Cardiac muscle cell (in vitro differentiated cells and primary cell): ENCODE measurements around the gene ITPRIPL2. TPM values are rescaled to one million over a fixed set of nuclear protein-coding genes. Genes with fewer than 3 reads are reported as not detected.

Experiments used
- DNase-seq, 2 donors: peaks; one replicate each; pipeline versions ENCODE4 v3.0.0 to v3.0.0-alpha.2; 2010 to 2017; ENCODE audit warnings: low read depth in 1 of 2, low spot score in 1 of 2
- H3K27ac ChIP-seq: fragments of 200-600 bp; sonication (generic); 2 replicates; pipeline ENCODE4 v1.5.1; 2016
- H3K27me3 ChIP-seq: fragments of 200-600 bp; sonication (generic); 2 replicates; pipeline ENCODE4 v1.6.0; 2016; ENCODE audit warnings: control low read depth
- H3K36me3 ChIP-seq: fragments of 200-600 bp; sonication (generic); 2 replicates; pipeline ENCODE4 v1.5.1; 2016; ENCODE audit warnings: control low read depth
- H3K4me1 ChIP-seq: fragments of 200-600 bp; sonication (generic); 2 replicates; pipeline ENCODE4 v1.8.1; 2017; ENCODE audit warnings: low read depth, mild to moderate bottlenecking, mixed run types
- H3K4me3 ChIP-seq: fragments of 200-600 bp; sonication (generic); 2 replicates; pipeline ENCODE4 v1.5.1; 2016; ENCODE audit warnings: mild to moderate bottlenecking
- H3K9me3 ChIP-seq: fragments of 200-600 bp; sonication (generic); 2 replicates; pipeline ENCODE4 v1.5.1; 2017; ENCODE audit warnings: low read depth, mild to moderate bottlenecking, control low read depth
- CTCF ChIP-seq: IDR thresholded peaks from 2 replicates; pipeline ENCODE4 v1.5.1; 2012; ENCODE audit warnings: low read depth, mild to moderate bottlenecking, low read length
- polyA plus RNA-seq: library from polyadenylated mRNA; unstranded; fragments of >200 nt; fragmentation: Nextera tagmentation; extraction: Ambion mirVana; gene quantifications from 2 replicates; pipeline ENCODE4 v1.2.1, GENCODE V29; 2016
- total RNA-seq: library from RNA; depleted of rRNA; stranded (reverse); fragments of >200 nt; gene quantifications from 2 replicates; pipeline ENCODE4 v1.2.3, GENCODE V29; 2016

ITPRIPL2 gene
- total and polyA plus RNA-seq, 2 experiments from 2014 or later: 2.8 to 9.7 TPM

GRCh38 chr16:19094542-19095365 is 19.0 kb upstream of the ITPRIPL2 start:
- DNase-seq: no peak
- no peak overlapping the region for H3K4me3 ChIP-seq
- peak; percentile 13 for TF ChIP-seq CTCF
- no peaks in the 10 kb centered on the region for H3K4me1 ChIP-seq
- H3K27me3 ChIP-seq: no peaks in the 10 kb centered on the region
- H3K9me3 ChIP-seq: no peaks in the 10 kb centered on the region
- H3K27ac ChIP-seq: no peak overlapping the region
- H3K36me3 ChIP-seq: no peaks in the 10 kb centered on the region

- Histone ChIP-seq H3K27me3 (no peaks in the 10 kb centered on the region), H3K4me3 (no peak overlapping the region), H3K4me1 (no peaks in the 10 kb centered on the region), H3K27ac (no peak overlapping the region), H3K9me3 (no peaks in the 10 kb centered on the region), H3K36me3 (no peaks in the 10 kb centered on the region)
- TF ChIP-seq CTCF: no peak
- no peak for DNase-seq
These were observed 18.1 kb upstream of the ITPRIPL2 start for GRCh38 chr16:19095654-19096053.

GRCh38 chr16:19098173-19098572 is 15.6 kb upstream of the ITPRIPL2 start:
- Histone ChIP-seq H3K36me3 (no peaks in the 10 kb centered on the region), H3K27ac (no peak overlapping the region), H3K4me1 (no peaks in the 10 kb centered on the region), H3K4me3 (no peak overlapping the region), H3K9me3 (no peaks in the 10 kb centered on the region), H3K27me3 (no peaks in the 10 kb centered on the region)
- TF ChIP-seq CTCF: no peak
- DNase-seq: no peak

GRCh38 chr16:19102187-19102872 is 11.4 kb upstream of the ITPRIPL2 start:
- Histone ChIP-seq H3K27ac (no peak overlapping the region), H3K4me3 (no peak overlapping the region), H3K27me3 (no peaks in the 10 kb centered on the region), H3K9me3 (no peaks in the 10 kb centered on the region), H3K4me1 (no peaks in the 10 kb centered on the region), H3K36me3 (no peaks in the 10 kb centered on the region)
- no peak for DNase-seq
- no peak for TF ChIP-seq CTCF

GRCh38 chr16:19104607-19105006 is 9.2 kb upstream of the ITPRIPL2 start:
- Histone ChIP-seq H3K9me3 (no peaks in the 10 kb centered on the region), H3K27ac (no peak overlapping the region), H3K4me1 (no peaks in the 10 kb centered on the region), H3K36me3 (no peaks in the 10 kb centered on the region), H3K4me3 (no peak overlapping the region), H3K27me3 (no peaks in the 10 kb centered on the region)
- TF ChIP-seq CTCF: no peak
- no peak for DNase-seq
